DND-41 (cell line): Measurements from ENCODE around the gene LONP2.

Experiments used
- EZH2 ChIP-seq: IDR thresholded peaks from 3 replicates; pipeline ENCODE4 v1.6.1; 2012; ENCODE audit warnings: borderline replicate concordance, low read depth, mild to moderate bottlenecking, moderate library complexity, low read length, inconsistent platforms; ENCODE audit not compliant: severe bottlenecking
- TF ChIP-seq, protein P1 (sequence below): IDR thresholded peaks from 2 replicates; pipeline ENCODE4 v1.5.1; 2012; ENCODE audit warnings: borderline replicate concordance, low read length, moderate library complexity, mild to moderate bottlenecking; ENCODE audit not compliant: poor library complexity, severe bottlenecking; ENCODE audit errors: extremely low read depth

DNA sequence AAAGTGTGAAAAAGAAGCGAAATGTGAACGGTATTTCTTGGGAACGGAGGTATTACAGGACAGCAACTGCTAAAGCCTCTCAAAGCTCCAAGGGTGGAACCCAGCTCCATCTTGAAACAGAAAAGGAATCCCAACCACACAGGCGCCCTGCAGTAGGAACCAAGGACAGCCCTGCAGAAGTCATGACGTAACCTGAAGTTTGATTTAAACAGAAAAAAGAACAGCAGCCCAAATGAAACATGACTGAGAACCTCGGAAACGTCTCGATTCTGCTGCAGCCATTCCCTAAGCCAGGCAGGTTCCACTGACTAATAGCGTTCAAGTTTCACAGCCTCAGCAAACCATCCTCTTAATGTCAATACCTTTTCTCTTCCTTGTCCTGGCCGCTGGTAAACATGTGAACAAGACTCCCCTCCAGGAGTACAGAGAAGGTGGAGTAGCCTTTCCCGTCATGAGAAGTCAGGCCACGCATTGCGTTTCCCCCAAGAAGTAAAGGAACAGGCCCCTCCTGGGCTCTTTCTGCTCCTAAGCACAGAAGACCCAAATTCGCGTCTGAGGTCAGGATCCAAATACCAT lies 121.0 kb downstream of the LONP2 start:
- TF ChIP-seq, protein P1, sequence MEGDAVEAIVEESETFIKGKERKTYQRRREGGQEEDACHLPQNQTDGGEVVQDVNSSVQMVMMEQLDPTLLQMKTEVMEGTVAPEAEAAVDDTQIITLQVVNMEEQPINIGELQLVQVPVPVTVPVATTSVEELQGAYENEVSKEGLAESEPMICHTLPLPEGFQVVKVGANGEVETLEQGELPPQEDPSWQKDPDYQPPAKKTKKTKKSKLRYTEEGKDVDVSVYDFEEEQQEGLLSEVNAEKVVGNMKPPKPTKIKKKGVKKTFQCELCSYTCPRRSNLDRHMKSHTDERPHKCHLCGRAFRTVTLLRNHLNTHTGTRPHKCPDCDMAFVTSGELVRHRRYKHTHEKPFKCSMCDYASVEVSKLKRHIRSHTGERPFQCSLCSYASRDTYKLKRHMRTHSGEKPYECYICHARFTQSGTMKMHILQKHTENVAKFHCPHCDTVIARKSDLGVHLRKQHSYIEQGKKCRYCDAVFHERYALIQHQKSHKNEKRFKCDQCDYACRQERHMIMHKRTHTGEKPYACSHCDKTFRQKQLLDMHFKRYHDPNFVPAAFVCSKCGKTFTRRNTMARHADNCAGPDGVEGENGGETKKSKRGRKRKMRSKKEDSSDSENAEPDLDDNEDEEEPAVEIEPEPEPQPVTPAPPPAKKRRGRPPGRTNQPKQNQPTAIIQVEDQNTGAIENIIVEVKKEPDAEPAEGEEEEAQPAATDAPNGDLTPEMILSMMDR, result no peak
- TF ChIP-seq EZH2, result no peak
